ENCODE measurements around the gene EXOC1.

GRCh38 chr4:55896622-55897021 lies 43.2 kb downstream of the EXOC1 start:
- TF ChIP-seq CTCF (IDR thresholded peaks at IDR 0.05; ENCODE audit: insufficient read depth, low read length, poor library complexity, severe bottlenecking) (no peak), EZH2phosphoT487 (conservative IDR thresholded peaks at IDR 0.05; ENCODE audit: low read length) (no peak)

All from SU-DHL-6 (cell line).